ENCODE measurements around the gene HYDIN.
A peak's percentile ranks its signal among the peaks of the same experiment; 100 is the strongest.

Gene HYDIN

GRCh38 chr16:70778901-70779309 is 451.6 kb downstream of the HYDIN start:
- no peak for DNase-seq (ENCODE audit: insufficient read length, low spot score)
- FAIRE-seq = no peak
- TF ChIP-seq POLR2A (IDR thresholded peaks at IDR 0.05; ENCODE audit: low read depth, low read length) (no peak), SPI1 (IDR thresholded peaks at IDR 0.05; ENCODE audit: low read depth, low read length) (no peak), POU2F2 (IDR thresholded peaks at IDR 0.05; ENCODE audit: low read depth, low read length) (no peak), PAX5 (IDR thresholded peaks at IDR 0.05; ENCODE audit: insufficient read depth, low read length, severe bottlenecking) (no peak), POLR2AphosphoS5 (IDR thresholded peaks at IDR 0.05; ENCODE audit: low read depth, low read length) (no peak), TAF1 (IDR thresholded peaks at IDR 0.05; ENCODE audit: low read depth, low read length) (no peak)

- TF ChIP-seq POLR2AphosphoS5 (IDR thresholded peaks at IDR 0.05; ENCODE audit: low read depth, low read length) = no peak
- no peak for TF ChIP-seq PAX5 (IDR thresholded peaks at IDR 0.05; ENCODE audit: insufficient read depth, low read length, severe bottlenecking)
- TF ChIP-seq POLR2A (IDR thresholded peaks at IDR 0.05; ENCODE audit: low read depth, low read length) = no peak
- no peak for TF ChIP-seq SPI1 (IDR thresholded peaks at IDR 0.05; ENCODE audit: low read depth, low read length)
- TF ChIP-seq TAF1 (IDR thresholded peaks at IDR 0.05; ENCODE audit: low read depth, low read length) = no peak
- TF ChIP-seq POU2F2 (IDR thresholded peaks at IDR 0.05; ENCODE audit: low read depth, low read length) = no peak
- DNase-seq (ENCODE audit: insufficient read length, low spot score) = no peak
- FAIRE-seq = no peak
These were observed 452.5 kb downstream of the HYDIN start for GRCh38 chr16:70777973-70778406.

- no peak for FAIRE-seq
- no peak for DNase-seq (ENCODE audit: insufficient read length, low spot score)
- TF ChIP-seq POLR2AphosphoS5 (IDR thresholded peaks at IDR 0.05; ENCODE audit: low read depth, low read length) = no peak
These were observed 453.0 kb downstream of the HYDIN start for GRCh38 chr16:70777496-70777895.

GRCh38 chr16:70775399-70775798 is 455.1 kb downstream of the HYDIN start:
- no peak for FAIRE-seq
- DNase-seq (ENCODE audit: insufficient read length, low spot score) = no peak
- TF ChIP-seq POLR2A (IDR thresholded peaks at IDR 0.05; ENCODE audit: low read depth, low read length) = no peak

GRCh38 chr16:70774261-70774660 is 456.3 kb downstream of the HYDIN start:
- DNase-seq (ENCODE audit: insufficient read length, low spot score) = no peak
- TF ChIP-seq POLR2A (IDR thresholded peaks at IDR 0.05; ENCODE audit: low read depth, low read length) (no peak), POU2F2 (IDR thresholded peaks at IDR 0.05; ENCODE audit: low read depth, low read length) (no peak), TAF1 (IDR thresholded peaks at IDR 0.05; ENCODE audit: low read depth, low read length) (no peak), SPI1 (IDR thresholded peaks at IDR 0.05; ENCODE audit: low read depth, low read length) (no peak), PAX5 (IDR thresholded peaks at IDR 0.05; ENCODE audit: insufficient read depth, low read length, severe bottlenecking) (no peak), POLR2AphosphoS5 (IDR thresholded peaks at IDR 0.05; ENCODE audit: low read depth, low read length) (no peak)
- no peak for FAIRE-seq

- peak; percentile 47 for FAIRE-seq
- TF ChIP-seq SPI1 (IDR thresholded peaks at IDR 0.05; ENCODE audit: low read depth, low read length) (no peak), TAF1 (IDR thresholded peaks at IDR 0.05; ENCODE audit: low read depth, low read length) (no peak), POLR2A (IDR thresholded peaks at IDR 0.05; ENCODE audit: low read depth, low read length) (no peak), POLR2AphosphoS5 (IDR thresholded peaks at IDR 0.05; ENCODE audit: low read depth, low read length) (no peak), POU2F2 (IDR thresholded peaks at IDR 0.05; ENCODE audit: low read depth, low read length) (no peak), PAX5 (IDR thresholded peaks at IDR 0.05; ENCODE audit: insufficient read depth, low read length, severe bottlenecking) (no peak)
- no peak for DNase-seq (ENCODE audit: insufficient read length, low spot score)
These were observed 458.0 kb downstream of the HYDIN start for GRCh38 chr16:70772493-70772892.

GRCh38 chr16:70770626-70771552 is 459.6 kb downstream of the HYDIN start:
- 0 out of 2 replicates have a peak, but pooled peaks have one; percentile 22 for TF ChIP-seq POLR2AphosphoS5 (IDR thresholded peaks at IDR 0.05; ENCODE audit: low read depth, low read length)
- TF ChIP-seq SPI1 (IDR thresholded peaks at IDR 0.05; ENCODE audit: low read depth, low read length) = no peak
- peak; percentile 71 for FAIRE-seq
- DNase-seq (ENCODE audit: insufficient read length, low spot score) = peak; percentile 58

GRCh38 chr16:70770291-70770625 is 460.3 kb downstream of the HYDIN start:
- DNase-seq (ENCODE audit: insufficient read length, low spot score) (no peak), FAIRE-seq (no peak)
- TF ChIP-seq POU2F2 (IDR thresholded peaks at IDR 0.05; ENCODE audit: low read depth, low read length) (no peak), POLR2AphosphoS5 (IDR thresholded peaks at IDR 0.05; ENCODE audit: low read depth, low read length) (no peak), POLR2A (IDR thresholded peaks at IDR 0.05; ENCODE audit: low read depth, low read length) (no peak), SPI1 (IDR thresholded peaks at IDR 0.05; ENCODE audit: low read depth, low read length) (no peak), PAX5 (IDR thresholded peaks at IDR 0.05; ENCODE audit: insufficient read depth, low read length, severe bottlenecking) (no peak), TAF1 (IDR thresholded peaks at IDR 0.05; ENCODE audit: low read depth, low read length) (no peak)

GRCh38 chr16:70769761-70770160 is 460.8 kb downstream of the HYDIN start:
- TF ChIP-seq TAF1 (IDR thresholded peaks at IDR 0.05; ENCODE audit: low read depth, low read length) = no peak
- no peak for TF ChIP-seq POU2F2 (IDR thresholded peaks at IDR 0.05; ENCODE audit: low read depth, low read length)
- no peak for TF ChIP-seq SPI1 (IDR thresholded peaks at IDR 0.05; ENCODE audit: low read depth, low read length)
- no peak for TF ChIP-seq POLR2AphosphoS5 (IDR thresholded peaks at IDR 0.05; ENCODE audit: low read depth, low read length)
- no peak for TF ChIP-seq PAX5 (IDR thresholded peaks at IDR 0.05; ENCODE audit: insufficient read depth, low read length, severe bottlenecking)
- TF ChIP-seq POLR2A (IDR thresholded peaks at IDR 0.05; ENCODE audit: low read depth, low read length) = no peak
- DNase-seq (ENCODE audit: insufficient read length, low spot score) (no peak), FAIRE-seq (no peak)

GRCh38 chr16:70769131-70769530 is 461.4 kb downstream of the HYDIN start:
- no peak for FAIRE-seq
- no peak for DNase-seq (ENCODE audit: insufficient read length, low spot score)
- TF ChIP-seq POU2F2 (IDR thresholded peaks at IDR 0.05; ENCODE audit: low read depth, low read length) (no peak), TAF1 (IDR thresholded peaks at IDR 0.05; ENCODE audit: low read depth, low read length) (no peak), SPI1 (IDR thresholded peaks at IDR 0.05; ENCODE audit: low read depth, low read length) (no peak), POLR2A (IDR thresholded peaks at IDR 0.05; ENCODE audit: low read depth, low read length) (no peak), PAX5 (IDR thresholded peaks at IDR 0.05; ENCODE audit: insufficient read depth, low read length, severe bottlenecking) (no peak), POLR2AphosphoS5 (IDR thresholded peaks at IDR 0.05; ENCODE audit: low read depth, low read length) (no peak)

Measured in GM12891 (cell line).